Brain microvascular endothelial cell (primary cell): Measurements from ENCODE around the gene EDIL3.
A peak's percentile ranks its signal among the peaks of the same experiment; 100 is the strongest.

Source experiments
- DNase-seq: peaks from one replicate; pipeline ENCODE4 v3.0.0-alpha.2; 2020
- H3K27ac ChIP-seq: fragments of 250-450 bp; sonication (Bioruptor Pico); 2 replicates; pipeline ENCODE4 v1.5.1; 2020; ENCODE audit warnings: mild to moderate bottlenecking, moderate library complexity
- H3K27me3 ChIP-seq: fragments of 250-450 bp; sonication (Bioruptor Pico); replicated peaks from 2 replicates; pipeline ENCODE4 v1.5.1; 2020; ENCODE audit warnings: mild to moderate bottlenecking
- H3K36me3 ChIP-seq: fragments of 250-450 bp; sonication (Bioruptor Pico); replicated peaks from 2 replicates; pipeline ENCODE4 v1.5.1; 2020; ENCODE audit warnings: mild to moderate bottlenecking
- H3K4me3 ChIP-seq: 2 replicates; pipeline ENCODE4 v1.5.1; 2011; ENCODE audit warnings: low read depth, mild to moderate bottlenecking, control low read depth, low read length, moderate library complexity
- CTCF ChIP-seq: IDR thresholded peaks from 2 replicates; pipeline ENCODE4 v1.5.1; 2011; ENCODE audit warnings: low read depth, mild to moderate bottlenecking, moderate library complexity, low read length, control low read depth, inconsistent platforms; ENCODE audit errors: missing control alignments
- in situ Hi-C: cut with HindIII; loops from 2 replicates; pipeline ENCODE4 v1.10.0; 2017; ENCODE audit warnings: low sequenced_read_pairs, low pct_ligation_motif_present

The EDIL3 gene

GRCh38 chr5:84249918-84250630 is 134.6 kb downstream of the EDIL3 start:
- peak overlapping the region; percentile 83 for H3K27ac ChIP-seq
- in situ Hi-C loops = no loop called here
- H3K4me3 ChIP-seq = no peak overlapping the region
- no peaks in the 10 kb centered on the region for H3K36me3 ChIP-seq
- no peaks in the 10 kb centered on the region for H3K27me3 ChIP-seq
- peak; percentile 90 for DNase-seq
- peak; percentile 11 for TF ChIP-seq CTCF

- in situ Hi-C loops = no loop called here
- Histone ChIP-seq H3K27ac (no peak overlapping the region), H3K27me3 (no peaks in the 10 kb centered on the region), H3K4me3 (no peak overlapping the region), H3K36me3 (no peaks in the 10 kb centered on the region)
- no peak for TF ChIP-seq CTCF
- DNase-seq = no peak
Observed at GRCh38 chr5:84248013-84248412, 136.7 kb downstream of the EDIL3 start.

GRCh38 chr5:84242286-84242685 is 142.4 kb downstream of the EDIL3 start:
- H3K27me3 ChIP-seq = no peaks in the 10 kb centered on the region
- no peak overlapping the region for H3K27ac ChIP-seq
- in situ Hi-C loops = no loop called here
- no peaks in the 10 kb centered on the region for H3K36me3 ChIP-seq
- no peak overlapping the region for H3K4me3 ChIP-seq
- DNase-seq = peak; percentile 74
- TF ChIP-seq CTCF = no peak

GRCh38 chr5:84239494-84239893 is 145.2 kb downstream of the EDIL3 start:
- no peaks in the 10 kb centered on the region for H3K27me3 ChIP-seq
- no peak overlapping the region for H3K27ac ChIP-seq
- in situ Hi-C loops = no loop called here
- peak; percentile 55 for DNase-seq
- H3K36me3 ChIP-seq = no peaks in the 10 kb centered on the region
- no peak for TF ChIP-seq CTCF
- H3K4me3 ChIP-seq = no peak overlapping the region

GRCh38 chr5:84237126-84237525 is 147.6 kb downstream of the EDIL3 start:
- Histone ChIP-seq H3K36me3 (no peaks in the 10 kb centered on the region), H3K27me3 (no peaks in the 10 kb centered on the region), H3K4me3 (no peak overlapping the region), H3K27ac (no peak overlapping the region)
- DNase-seq = no peak
- no peak for TF ChIP-seq CTCF
- in situ Hi-C loops = no loop called here

GRCh38 chr5:84231433-84231832 is 153.2 kb downstream of the EDIL3 start:
- TF ChIP-seq CTCF = no peak
- in situ Hi-C loops = no loop called here
- Histone ChIP-seq H3K36me3 (no peaks in the 10 kb centered on the region), H3K27me3 (no peaks in the 10 kb centered on the region), H3K27ac (no peak overlapping the region), H3K4me3 (no peak overlapping the region)
- no peak for DNase-seq
